Right renal cortex interstitium (tissue), 3 donors: Measurements from ENCODE around the gene UNC13B. TPM values are rescaled to one million over a fixed set of nuclear protein-coding genes. Genes with fewer than 3 reads are reported as not detected.

Source experiments
- DNase-seq, 3 donors: peaks; one replicate each; pipeline ENCODE4 v3.0.0-alpha.2; 2013; ENCODE audit warnings: low read depth in 3 of 3, low spot score in 2 of 3
- polyA plus RNA-seq, 3 donors: library from polyadenylated mRNA; unstranded; fragments of 120-200 nt; gene quantifications; one replicate each; pipeline ENCODE4 v1.2.1, GENCODE V29; 2013; ENCODE audit not compliant: insufficient read length in 3 of 3

Gene UNC13B
- polyA plus RNA-seq, 3 donors, result 27.7 to 30.3 (median 28.6) TPM

GRCh38 chr9:35318741-35319140 is 156.9 kb downstream of the UNC13B start:
- DNase-seq, result no peak

GRCh38 chr9:35322075-35322885 is 160.5 kb downstream of the UNC13B start:
- no peak for DNase-seq

GRCh38 chr9:35324966-35325365 is 163.2 kb downstream of the UNC13B start:
- DNase-seq, result no peak

GRCh38 chr9:35333551-35333950 is 171.7 kb downstream of the UNC13B start:
- DNase-seq, result no peak

- no peak for DNase-seq
These were observed 173.4 kb downstream of the UNC13B start for GRCh38 chr9:35335164-35335563.

GRCh38 chr9:35338086-35338485 is 176.3 kb downstream of the UNC13B start:
- no peak for DNase-seq

GRCh38 chr9:35338561-35339274 is 176.9 kb downstream of the UNC13B start:
- no peak for DNase-seq

GRCh38 chr9:35340046-35340445 is 178.2 kb downstream of the UNC13B start:
- no peak for DNase-seq

- no peak for DNase-seq
These were observed 179.2 kb downstream of the UNC13B start for GRCh38 chr9:35341021-35341420.

- DNase-seq, result no peak
These were observed 179.8 kb downstream of the UNC13B start for GRCh38 chr9:35341585-35341984.

- DNase-seq, result no peak
These were observed 180.6 kb downstream of the UNC13B start for GRCh38 chr9:35342221-35342958.

- no peak for DNase-seq
These were observed 186.3 kb downstream of the UNC13B start for GRCh38 chr9:35348109-35348508.

GRCh38 chr9:35349287-35349990 is 187.6 kb downstream of the UNC13B start:
- DNase-seq, result no peak

GRCh38 chr9:35350212-35350611 is 188.4 kb downstream of the UNC13B start:
- no peak for DNase-seq

- peak in 1 of 3 donors; percentile 13 for DNase-seq
These were observed 189.2 kb downstream of the UNC13B start for GRCh38 chr9:35350827-35351549.

GRCh38 chr9:35353731-35354365 is 192.0 kb downstream of the UNC13B start:
- DNase-seq, result no peak

GRCh38 chr9:35355939-35356338 is 194.1 kb downstream of the UNC13B start:
- DNase-seq, result no peak

- no peak for DNase-seq
These were observed 195.3 kb downstream of the UNC13B start for GRCh38 chr9:35357116-35357515.

GRCh38 chr9:35357826-35358225 is 196.0 kb downstream of the UNC13B start:
- DNase-seq, result no peak
